K562 (cell line): ENCODE results near the gene MID1IP1. TPM values are rescaled to one million over a fixed set of nuclear protein-coding genes. Genes with fewer than 3 reads are reported as not detected.

Source experiments
- ATAC-seq: fragments of 200-7000 bp; cut with Tn5 transposase; 3 replicates; pipeline ENCODE4 v1.9.1; 2020; ENCODE audit warnings: moderate library complexity
- BruUV-seq: library from RNA; stranded (reverse); fragments of 400-500 nt; replicated peaks from 2 replicates; lab custom pipeline; 2021; lab: Mats Ljungman, UMichigan
- CTCF ChIA-PET: fragments of 300-600 bp; formaldehyde crosslinking; extraction: SDS; loops from one replicate; lab custom pipeline; 2021; ENCODE audit warnings: low intra/inter-chr PET ratio; lab: Yijun Ruan, JAX
- POLR2A ChIA-PET: fragments of 300-600, 350-650 bp; sonication (Branson Sonifier 250); formaldehyde crosslinking; extraction: SDS; loops from one replicate; lab custom pipeline; 2021; ENCODE audit warnings: antibody characterized with exemption, inconsistent platforms; lab: Yijun Ruan, JAX
- DNase-seq, 4 experiments: peaks; one replicate each; pipeline versions ENCODE4 v3.0.0 to v3.0.0-alpha.2; 2011 to 2018; ENCODE audit warnings: low spot score in 3 of 4, mixed read lengths in 3 of 4; ENCODE audit errors: extremely low read depth in 1 of 4
- FAIRE-seq: peaks from 2 replicates; lab custom pipeline; 2011; peaks lifted over from hg19 to GRCh38; lab: Jason Lieb, UNC
- H2AFZ ChIP-seq: 2 replicates; pipeline ENCODE4 v1.6.0; 2011; ENCODE audit warnings: low read depth, low read length, control low read depth, inconsistent platforms
- H3K27ac ChIP-seq: fragments of 200-600 bp; 3 replicates; pipeline ENCODE4 v1.8.0; 2011; ENCODE audit warnings: low read depth, mild to moderate bottlenecking, control low read depth, inconsistent platforms, low read length, moderate library complexity, mixed read lengths; ENCODE audit errors: extremely low read depth
- H3K27me3 ChIP-seq, 2 experiments: fragments of 300-600 bp in 1 of 2; 2 replicates in 1 of 2; 3 replicates in 1 of 2; pipeline versions ENCODE4 v1.6.0 to v1.8.0; 2011; ENCODE audit warnings: inconsistent platforms in 2 of 2, low read length in 2 of 2, mild to moderate bottlenecking in 1 of 2, mixed read lengths in 1 of 2, moderate library complexity in 1 of 2; ENCODE audit not compliant: control insufficient read depth in 2 of 2, insufficient read depth in 2 of 2
- H3K36me3 ChIP-seq: fragments of 300-600 bp; 3 replicates; pipeline ENCODE4 v1.8.0; 2011; ENCODE audit warnings: mild to moderate bottlenecking, low read length, inconsistent platforms; ENCODE audit not compliant: control insufficient read depth, insufficient read depth
- H3K4me1 ChIP-seq, 2 experiments: fragments of 200-600 bp in 1 of 2; replicated peaks in 1 of 2; 2 replicates in 1 of 2; 3 replicates in 1 of 2; pipeline versions ENCODE4 v1.5.1 to v1.8.0; 2011; ENCODE audit warnings: inconsistent platforms in 2 of 2, low read length in 2 of 2, mild to moderate bottlenecking in 1 of 2, mixed read lengths in 1 of 2, moderate library complexity in 1 of 2; ENCODE audit not compliant: control insufficient read depth in 2 of 2, insufficient read depth in 2 of 2
- H3K4me2 ChIP-seq: 2 replicates; pipeline ENCODE4 v1.6.1; 2011; ENCODE audit warnings: low read length, control low read depth, inconsistent platforms, mixed read lengths; ENCODE audit not compliant: insufficient read depth
- H3K4me3 ChIP-seq: fragments of 200-600 bp; sonication (generic), shearing (Covaris generic); 2 replicates; pipeline ENCODE4 v1.5.1; 2016; ENCODE audit warnings: control low read depth, inconsistent platforms
- H3K79me2 ChIP-seq: fragments of 200-600 bp; 3 replicates; pipeline ENCODE4 v1.8.0; 2011; ENCODE audit warnings: low read length, inconsistent platforms; ENCODE audit not compliant: control insufficient read depth, insufficient read depth
- H3K9ac ChIP-seq, 2 experiments: 2 replicates each; pipeline versions ENCODE4 v1.6.0 to v1.6.1; 2011; ENCODE audit warnings: low read depth in 2 of 2, low read length in 2 of 2, control low read depth in 1 of 2, inconsistent platforms in 1 of 2, mild to moderate bottlenecking in 1 of 2, mixed read lengths in 1 of 2; ENCODE audit not compliant: insufficient read depth in 1 of 2
- H3K9me1 ChIP-seq: one replicate; pipeline ENCODE4 v1.6.0; 2011; ENCODE audit warnings: inconsistent platforms, mild to moderate bottlenecking, low read length, moderate library complexity; ENCODE audit not compliant: control insufficient read depth, insufficient read depth
- H3K9me3 ChIP-seq: replicated peaks from 2 replicates; pipeline ENCODE4 v1.5.1; 2011; ENCODE audit warnings: low read depth, low read length, inconsistent platforms; ENCODE audit not compliant: control insufficient read depth, insufficient read depth
- H4K20me1 ChIP-seq: replicated peaks from 2 replicates; pipeline ENCODE4 v1.6.1; 2011; ENCODE audit warnings: low read length, inconsistent platforms, mixed read lengths; ENCODE audit not compliant: control insufficient read depth, insufficient read depth
- CAMTA2 ChIP-seq: fragments of 250-450 bp; sonication (Bioruptor Pico); conservative IDR thresholded peaks from 2 replicates; pipeline ENCODE4 v1.5.1; 2022
- CTCF ChIP-seq, 3 experiments: IDR thresholded peaks in 2 of 3; conservative IDR thresholded peaks in 1 of 3; 2 replicates each; pipeline ENCODE4 v1.5.1; 2011 to 2012; ENCODE audit warnings: low read length in 3 of 3, mild to moderate bottlenecking in 3 of 3, control low read depth in 2 of 3, improper control_type of control experiment in 1 of 3, inconsistent platforms in 1 of 3, low read depth in 1 of 3, mixed read lengths in 1 of 3, moderate library complexity in 1 of 3; ENCODE audit not compliant: insufficient read depth in 2 of 3
- DEAF1 ChIP-seq: fragments of 450-650 bp; formaldehyde crosslinking; IDR thresholded peaks from 2 replicates; pipeline ENCODE4 v1.4.0; 2020; ENCODE audit warnings: mild to moderate bottlenecking, moderate library complexity
- RAD21 ChIP-seq, 2 experiments: fragments of 250-450 bp in 1 of 2; fragments of 450-650 bp in 1 of 2; sonication (Bioruptor Pico) in 1 of 2; formaldehyde crosslinking in 1 of 2; IDR thresholded peaks in 1 of 2; conservative IDR thresholded peaks in 1 of 2; 2 replicates each; pipeline versions ENCODE4 v1.4.0 to v1.8.0; 2020 to 2022; ENCODE audit warnings: mild to moderate bottlenecking in 2 of 2, moderate library complexity in 1 of 2
- REST ChIP-seq, 2 experiments: fragments of 450-650 bp; formaldehyde crosslinking in 1 of 2; IDR thresholded peaks; 2 replicates each; pipeline versions ENCODE4 v1.4.0 to v1.6.1; 2014 to 2020; ENCODE audit warnings: mild to moderate bottlenecking in 2 of 2, borderline replicate concordance in 1 of 2, low read depth in 1 of 2
- WGBS: fragments of 100-300 bp; shearing (Covaris generic); methylation state at CpG from one replicate; pipeline ENCODE4 v1.1.6; 2016; ENCODE audit warnings: low coverage, mixed read lengths; ENCODE audit not compliant: insufficient coverage; ENCODE audit errors: missing lambda C conversion rate; 5-methylcytosine and 5-hydroxymethylcytosine counted together
- in situ Hi-C: fragments of 300-500 bp; cut with MboI; formaldehyde crosslinking; loops from 4 replicates; pipeline ENCODE4 v1.15.0; 2018; ENCODE audit warnings: inconsistent platforms, mixed read lengths
- intact Hi-C: fragments of 100-400 bp; cut with micrococcal nuclease; formaldehyde crosslinking; loops from 2 replicates; pipeline ENCODE4 v1.14.2; 2022
- polyA plus RNA-seq, 8 experiments: library from polyadenylated mRNA; depleted of rRNA in 4 of 8; stranded (reverse) in 5 of 8; unstranded in 3 of 8; fragments of >200 nt; fragmentation: Nextera tagmentation in 2 of 8; fragmentation: Illumina TruSeq in 1 of 8; extraction: Ambion mirVana in 2 of 8; extraction: Trizol in 1 of 8; gene quantifications; 2 replicates each; pipeline versions ENCODE4 v1.2.1 to v1.2.3, GENCODE V29; 2011 to 2014; ENCODE audit warnings: inconsistent platforms in 1 of 8, missing spikeins in 1 of 8
- total RNA-seq, 7 experiments: library from RNA; depleted of rRNA in 6 of 7; stranded (reverse); fragments of >200 nt in 6 of 7; fragmentation: Illumina TruSeq in 2 of 7; extraction: Trizol in 2 of 7; gene quantifications; 2 replicates each; pipeline versions ENCODE4 v1.2.1 to v1.2.3, GENCODE V29; 2011 to 2021; ENCODE audit warnings: low replicate concordance in 1 of 7

MID1IP1 gene
- total and polyA plus RNA-seq, 9 of the 15 experiments (the other 6 are each of a cell fraction or from before 2014, with no cell fraction given) = 0.51 to 102 (median 27.5) TPM

DNA sequence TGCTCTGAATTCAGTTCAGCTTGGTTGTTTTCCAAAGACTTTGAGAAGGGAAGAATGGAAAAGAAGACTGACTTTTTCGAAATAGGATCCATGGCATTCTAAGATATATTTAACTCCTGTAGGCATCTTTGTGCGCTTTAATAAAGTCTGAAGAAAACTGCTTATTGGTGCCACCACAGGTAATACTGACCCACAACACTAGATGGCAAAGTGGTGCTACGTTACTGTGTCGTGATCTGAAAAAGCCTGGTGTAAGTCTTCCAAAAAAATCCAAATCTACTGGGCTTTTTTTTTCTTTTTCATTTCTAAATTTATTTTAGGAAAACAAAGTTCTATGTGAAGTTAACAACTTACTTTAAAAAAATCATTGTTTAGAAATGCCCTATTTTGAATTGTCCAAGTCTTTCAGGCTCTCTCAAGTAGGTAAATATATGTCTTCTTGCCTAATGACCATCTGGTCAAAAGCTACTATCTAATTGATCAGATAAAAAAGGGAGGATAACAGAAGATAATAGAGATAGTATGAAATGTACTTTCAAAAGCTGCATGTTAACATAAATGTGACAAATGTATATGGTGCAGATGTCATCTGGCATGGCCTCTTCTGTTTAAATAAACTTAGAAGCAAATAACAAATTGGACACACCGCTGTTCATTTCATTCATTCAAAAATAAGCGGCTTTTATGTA lies 47.0 kb upstream of the MID1IP1 start:
- WGBS = 14% methylated on average over 6 of the region's 6 CpGs
- Histone ChIP-seq H3K9ac (no peak overlapping the region), H3K27me3 (no peaks in the 10 kb centered on the region; a peak in 2 of 5 replicates), H3K4me3 (no peak overlapping the region), H3K9me1 (no peaks in the 10 kb centered on the region), H4K20me1 (no peaks in the 10 kb centered on the region), H3K27ac (no peak overlapping the region), H3K4me2 (no peak overlapping the region), H3K79me2 (no peaks in the 10 kb centered on the region), H3K9me3 (no peaks in the 10 kb centered on the region), H2AFZ (no peak overlapping the region), H3K36me3 (no peaks in the 10 kb centered on the region), H3K4me1 (no peaks in the 10 kb centered on the region; a peak in 2 of 5 replicates)
- peak; percentile 86 for ATAC-seq
- CTCF ChIA-PET = interaction anchor here (0.7 to 1.5 kb wide), 2 partner anchors 395 to 488 kb away, joined by 6 to 7 read pairs; no protein-coding TSS in a partner anchor
- in situ Hi-C loops (loop anchor here (5.0 kb wide), 1 partner anchor 393 kb away; no protein-coding TSS in a partner anchor), intact Hi-C loops (loop anchor here (2.0 to 5.0 kb wide), 3 partner anchors 231 to 488 kb away; no protein-coding TSS in a partner anchor)
- peak; percentile 25 to 65 (median 39) for DNase-seq
- POLR2A ChIA-PET = interaction anchor here (0.6 to 0.8 kb wide), 2 partner anchors 14 to 88 kb away, joined by 3 read pairs; no protein-coding TSS in a partner anchor
- peak; percentile 91 for FAIRE-seq
- no TSS peak for BruUV-seq
- peak; percentile 61 to 71 (median 63) for TF ChIP-seq CTCF (IDR thresholded peaks at IDR 0.05 in 2 of 3, conservative IDR thresholded peaks at IDR 0.05 in 1 of 3; ENCODE audit: insufficient read depth in 2 of 3, low read depth in 1 of 3, low read length in 3 of 3)
- peak; percentile 78 to 79 for TF ChIP-seq RAD21 (CRISPR knock-in tag; conservative IDR thresholded peaks at IDR 0.05 in 1 of 2, IDR thresholded peaks at IDR 0.05 in 1 of 2)
- TF ChIP-seq REST (IDR thresholded peaks at IDR 0.05; ENCODE audit: borderline replicate concordance) = peak; percentile 66
- TF ChIP-seq REST (CRISPR knock-in tag; IDR thresholded peaks at IDR 0.05; ENCODE audit: low read depth) = no peak
- peak; percentile 64 for TF ChIP-seq DEAF1 (CRISPR knock-in tag)
- TF ChIP-seq CAMTA2 (CRISPR knock-in tag) = no peak
